Colonic mucosa (tissue), 4 donors: Measurements from ENCODE around the gene UBE2V1. TPM values are rescaled to one million over a fixed set of nuclear protein-coding genes. Genes with fewer than 3 reads are reported as not detected.

Experiments used
- DNase-seq: peaks from one replicate; pipeline ENCODE4 v3.0.0-alpha.2; 2020
- H3K27ac ChIP-seq: fragments of 200-600 bp; one replicate; pipeline ENCODE4 v1.8.0; 2021
- H3K27me3 ChIP-seq: fragments of 200-600 bp; one replicate; pipeline ENCODE4 v1.8.0; 2021
- H3K36me3 ChIP-seq: fragments of 200-600 bp; one replicate; pipeline ENCODE4 v1.8.0; 2021
- H3K4me1 ChIP-seq: fragments of 200-600 bp; one replicate; pipeline ENCODE4 v1.8.0; 2021; ENCODE audit warnings: mild to moderate bottlenecking
- H3K4me3 ChIP-seq: fragments of 200-600 bp; one replicate; pipeline ENCODE4 v1.8.0; 2021
- H3K9ac ChIP-seq, 2 donors: one replicate each; pipeline ENCODE4 v1.7.0; 2013; ENCODE audit warnings: control low read depth in 2 of 2, low read depth in 2 of 2, low read length in 2 of 2
- H3K9me3 ChIP-seq: fragments of 200-600 bp; one replicate; pipeline ENCODE4 v1.8.0; 2021
- CTCF ChIP-seq: fragments of 200-600 bp; IDR thresholded peaks from one replicate; pipeline ENCODE4 v1.8.0; 2022; ENCODE audit warnings: antibody characterized with exemption, mild to moderate bottlenecking
- intact Hi-C: fragments of 100-400 bp; cut with DNase I; formaldehyde crosslinking; loops from one replicate; pipeline ENCODE4 v1.14.1; 2022
- total RNA-seq, 2 donors: library from RNA; stranded (reverse); fragmentation: NEBNext Ultra II Directional in 1 of 2; extraction: Animal tissue kit (Norgen Biotek cat#: 25700) in 1 of 2; gene quantifications; one replicate each; pipeline ENCODE4 v1.2.1, GENCODE V29; 2021
- donor health status: healthy.
- donor health status: DM: no; HTN: no; CAD: no.
- donor health status: DM: no; HTN: no; CAD: no.

Gene UBE2V1
- total RNA-seq, 2 donors from 2014 or later: 77.1 to 83.5 TPM

GRCh38 chr20:50115591-50116367, 2.8 kb upstream of the UBE2V1 start:
- intact Hi-C loops: no loop called here
- H3K36me3 ChIP-seq: no peaks in the 10 kb centered on the region

GRCh38 chr20:50115041-50115512, 2.1 kb upstream of the UBE2V1 start:
- no peaks in the 10 kb centered on the region for H3K9me3 ChIP-seq
- peak overlapping the region; percentile 20 for H3K4me3 ChIP-seq
- DNase-seq: no peak
- peak overlapping the region in 1 of 2 donors; percentile 69 for H3K9ac ChIP-seq
- peaks cover 15% of the 10 kb centered on the region for H3K4me1 ChIP-seq
- no peak for TF ChIP-seq CTCF
- no peaks in the 10 kb centered on the region for H3K27me3 ChIP-seq
- H3K36me3 ChIP-seq: no peaks in the 10 kb centered on the region
- intact Hi-C loops: no loop called here
- no peak overlapping the region for H3K27ac ChIP-seq

More at GRCh38 chr20:50115591-50116367, 2.8 kb upstream of the UBE2V1 start:
- Histone ChIP-seq H3K9me3 (no peaks in the 10 kb centered on the region), H3K4me1 (peaks cover 11% of the 10 kb centered on the region), H3K27ac (no peak overlapping the region), H3K27me3 (no peaks in the 10 kb centered on the region), H3K9ac (peak overlapping the region; percentile 19 to 69), H3K4me3 (peak overlapping the region; percentile 20)
- DNase-seq: peak; percentile 97
- no peak for TF ChIP-seq CTCF

GRCh38 chr20:50113420-50114224, 672 bp upstream of the UBE2V1 start:
- Histone ChIP-seq H3K4me3 (peak overlapping the region; percentile 92), H3K27me3 (no peaks in the 10 kb centered on the region), H3K9me3 (no peaks in the 10 kb centered on the region), H3K4me1 (peaks cover 24% of the 10 kb centered on the region), H3K36me3 (no peaks in the 10 kb centered on the region), H3K9ac (peak overlapping the region; percentile 76 to 93), H3K27ac (peak overlapping the region; percentile 94)
- TF ChIP-seq CTCF: no peak
- intact Hi-C loops: no loop called here
- DNase-seq: no peak

DNA sequence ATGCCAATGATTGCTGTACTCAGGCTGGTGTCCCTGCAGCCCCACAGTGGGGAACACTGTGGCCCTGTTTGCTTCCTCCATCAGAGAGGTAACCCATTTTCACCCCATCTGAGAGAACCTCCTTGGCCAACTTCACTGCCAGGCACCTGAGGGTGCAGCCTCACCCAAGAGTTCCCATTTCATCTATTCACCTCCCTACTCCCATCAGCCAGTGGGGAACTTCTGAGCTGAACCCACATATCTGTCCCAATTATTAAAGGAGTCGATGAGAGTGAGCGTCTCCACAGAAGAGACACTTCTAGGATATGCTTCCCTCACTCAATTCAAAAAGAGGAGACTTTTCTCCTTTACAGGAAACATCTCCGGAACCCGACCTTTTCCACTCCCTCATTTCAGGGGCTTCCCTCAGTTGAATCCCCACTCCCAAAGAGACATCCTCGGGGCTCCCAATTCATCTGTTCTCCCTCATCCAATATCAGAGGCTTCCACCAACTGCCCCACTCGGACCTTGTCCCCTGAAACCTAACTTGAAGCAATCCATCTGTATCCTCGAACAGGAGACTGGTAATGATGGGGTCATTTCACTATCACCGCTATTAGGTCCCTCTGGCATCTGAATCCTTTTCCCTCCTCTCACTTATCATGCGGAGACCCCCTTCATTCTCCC, 988 bp downstream of the UBE2V1 start:
- Histone ChIP-seq H3K4me1 (peaks cover 31% of the 10 kb centered on the region), H3K27ac (peak overlapping the region; percentile 94), H3K36me3 (no peaks in the 10 kb centered on the region), H3K9me3 (no peaks in the 10 kb centered on the region), H3K4me3 (peak overlapping the region; percentile 92), H3K9ac (peak overlapping the region; percentile 76 to 93), H3K27me3 (no peaks in the 10 kb centered on the region)
- DNase-seq: no peak
- intact Hi-C loops: no loop called here
- TF ChIP-seq CTCF: no peak
